Mesenchymal stem cell (in vitro differentiated cells and primary cell): ENCODE data around the gene INSYN2A.

ENCODE experiments used
- DNase-seq: peaks from one replicate; pipeline ENCODE4 v3.0.0-alpha.2; 2013
- H2AFZ ChIP-seq: one replicate; pipeline ENCODE4 v1.6.1; 2013; ENCODE audit warnings: low read depth, mild to moderate bottlenecking, control low read depth, inconsistent platforms, low read length, moderate library complexity
- H2AK5ac ChIP-seq: 2 replicates; pipeline ENCODE4 v1.6.1; 2013; ENCODE audit warnings: low read length, moderate library complexity, mild to moderate bottlenecking, inconsistent platforms; ENCODE audit not compliant: severe bottlenecking
- H2BK120ac ChIP-seq: one replicate; pipeline ENCODE4 v1.6.1; 2013; ENCODE audit warnings: low read depth, mild to moderate bottlenecking, inconsistent platforms, low read length, moderate library complexity
- H2BK12ac ChIP-seq, 2 experiments: one replicate each; pipeline ENCODE4 v1.6.1; 2013; ENCODE audit warnings: inconsistent platforms in 2 of 2, low read length in 2 of 2, mild to moderate bottlenecking in 2 of 2, moderate library complexity in 2 of 2, control low read depth in 1 of 2
- H2BK15ac ChIP-seq: one replicate; pipeline ENCODE4 v1.6.1; 2013; ENCODE audit warnings: mild to moderate bottlenecking, low read depth, inconsistent platforms; ENCODE audit not compliant: poor library complexity, severe bottlenecking
- H2BK5ac ChIP-seq: 2 replicates; pipeline ENCODE4 v1.6.1; 2013; ENCODE audit warnings: low read depth, mild to moderate bottlenecking, low read length, control low read depth, inconsistent platforms; ENCODE audit not compliant: poor library complexity, severe bottlenecking
- H3K14ac ChIP-seq, 2 experiments: one replicate each; pipeline ENCODE4 v1.6.1; 2013; ENCODE audit warnings: inconsistent platforms in 2 of 2, low read length in 2 of 2, control low read depth in 1 of 2, mild to moderate bottlenecking in 1 of 2, moderate library complexity in 1 of 2
- H3K18ac ChIP-seq, 2 experiments: one replicate each; pipeline ENCODE4 v1.6.1; 2013; ENCODE audit warnings: inconsistent platforms in 2 of 2, low read length in 2 of 2, control low read depth in 1 of 2, low read depth in 1 of 2, mild to moderate bottlenecking in 1 of 2
- H3K23ac ChIP-seq, 2 experiments: one replicate each; pipeline ENCODE4 v1.6.1; 2013; ENCODE audit warnings: inconsistent platforms in 2 of 2, low read length in 2 of 2, mild to moderate bottlenecking in 2 of 2, moderate library complexity in 2 of 2, control low read depth in 1 of 2
- H3K27ac ChIP-seq: 2 replicates; pipeline ENCODE4 v1.5.1; 2013; ENCODE audit warnings: mild to moderate bottlenecking, moderate library complexity, low read length, control low read depth, inconsistent platforms; ENCODE audit not compliant: poor library complexity, severe bottlenecking
- H3K27me3 ChIP-seq, 2 experiments: 2 replicates each; pipeline versions ENCODE4 v1.6.1 to v1.7.0; 2013; ENCODE audit warnings: low read length in 2 of 2, mild to moderate bottlenecking in 2 of 2, moderate library complexity in 2 of 2, control low read depth in 1 of 2, inconsistent platforms in 1 of 2; ENCODE audit not compliant: control insufficient read depth in 1 of 2, insufficient read depth in 1 of 2
- H3K36me3 ChIP-seq, 2 experiments: 2 replicates each; pipeline versions ENCODE4 v1.6.1 to v1.7.0; 2013; ENCODE audit warnings: low read length in 2 of 2, control low read depth in 1 of 2, inconsistent platforms in 1 of 2, low read depth in 1 of 2, mild to moderate bottlenecking in 1 of 2; ENCODE audit not compliant: insufficient read depth in 2 of 2, control insufficient read depth in 1 of 2
- H3K4ac ChIP-seq, 2 experiments: one replicate each; pipeline ENCODE4 v1.6.1; 2013; ENCODE audit warnings: inconsistent platforms in 2 of 2, low read length in 2 of 2, mild to moderate bottlenecking in 2 of 2, moderate library complexity in 2 of 2, control low read depth in 1 of 2, low read depth in 1 of 2
- H3K4me1 ChIP-seq: 2 replicates; pipeline ENCODE4 v1.6.1; 2013; ENCODE audit warnings: low read depth, low read length, control low read depth; ENCODE audit not compliant: control insufficient read depth, insufficient read depth
- H3K4me2 ChIP-seq: 2 replicates; pipeline ENCODE4 v1.6.1; 2013; ENCODE audit warnings: low read length, mild to moderate bottlenecking, inconsistent platforms; ENCODE audit not compliant: poor library complexity, severe bottlenecking
- H3K4me3 ChIP-seq, 2 experiments: 2 replicates each; pipeline versions ENCODE4 v1.5.1 to v1.7.0; 2013; ENCODE audit warnings: low read length in 2 of 2, mild to moderate bottlenecking in 2 of 2, control low read depth in 1 of 2, low read depth in 1 of 2; ENCODE audit not compliant: insufficient read depth in 1 of 2
- H3K79me1 ChIP-seq: replicated peaks from 2 replicates; pipeline ENCODE4 v1.6.1; 2013; ENCODE audit warnings: mild to moderate bottlenecking, control low read depth, low read length, inconsistent platforms; ENCODE audit not compliant: poor library complexity, severe bottlenecking
- H3K9ac ChIP-seq: 2 replicates; pipeline ENCODE4 v1.7.0; 2013; ENCODE audit warnings: mild to moderate bottlenecking, low read length, moderate library complexity
- H3K9me3 ChIP-seq: 2 replicates; pipeline ENCODE4 v1.7.0; 2013; ENCODE audit warnings: mild to moderate bottlenecking, low read length; ENCODE audit not compliant: control insufficient read depth
- H4K8ac ChIP-seq: one replicate; pipeline ENCODE4 v1.6.1; 2013; ENCODE audit warnings: inconsistent platforms, mild to moderate bottlenecking, low read length, moderate library complexity
- H4K91ac ChIP-seq: one replicate; pipeline ENCODE4 v1.6.1; 2013; ENCODE audit warnings: mild to moderate bottlenecking, low read length, inconsistent platforms
- WGBS: methylation state at CpG from one replicate; pipeline ENCODE4 v1.1.7; 2013; ENCODE audit warnings: mixed read lengths; 5-methylcytosine and 5-hydroxymethylcytosine counted together

The INSYN2A gene

GRCh38 chr10:127153181-127153580 is 43.2 kb downstream of the INSYN2A start:
- H3K18ac ChIP-seq = peak overlapping the region in 1 of 2 experiments; percentile 60
- H3K27me3 ChIP-seq = no peaks in the 10 kb centered on the region
- DNase-seq = peak; percentile 88
- H3K4me1 ChIP-seq = peaks cover 13% of the 10 kb centered on the region
- H2AFZ ChIP-seq = no peak overlapping the region
- H4K8ac ChIP-seq = no peak overlapping the region
- no peak overlapping the region for H3K4me3 ChIP-seq
- H2BK15ac ChIP-seq = no peak overlapping the region
- peaks cover 10% of the 10 kb centered on the region for H3K79me1 ChIP-seq
- H3K4ac ChIP-seq = no peak overlapping the region
- H3K36me3 ChIP-seq = peaks cover 0 to 4% of the 10 kb centered on the region in 2 experiments
- H4K91ac ChIP-seq = no peak overlapping the region
- no peak overlapping the region for H2AK5ac ChIP-seq
- H2BK120ac ChIP-seq = no peak overlapping the region
- 1% methylated on average over 3 of the region's 4 CpGs for WGBS
- no peak overlapping the region for H3K4me2 ChIP-seq
- no peak overlapping the region for H3K9ac ChIP-seq
- H3K23ac ChIP-seq = no peak overlapping the region
- H3K27ac ChIP-seq = no peak overlapping the region
- H3K14ac ChIP-seq = no peak overlapping the region
- H2BK5ac ChIP-seq = no peak overlapping the region
- peak overlapping the region in 1 of 2 experiments; percentile 14 for H2BK12ac ChIP-seq
- no peaks in the 10 kb centered on the region for H3K9me3 ChIP-seq

GRCh38 chr10:127151981-127152699 is 44.3 kb downstream of the INSYN2A start:
- peak overlapping the region in 1 of 2 experiments; percentile 12 for H3K14ac ChIP-seq
- no peak overlapping the region for H3K4me2 ChIP-seq
- H2BK12ac ChIP-seq = peak overlapping the region; percentile 33 to 100
- peak overlapping the region; percentile 9 for H4K8ac ChIP-seq
- 86% methylated on average over 9 of the region's 9 CpGs for WGBS
- peak overlapping the region; percentile 79 for H4K91ac ChIP-seq
- no peaks in the 10 kb centered on the region for H3K27me3 ChIP-seq
- peak overlapping the region in 1 of 2 experiments; percentile 91 for H3K23ac ChIP-seq
- H3K4me1 ChIP-seq = peaks cover 19% of the 10 kb centered on the region
- no peak overlapping the region for H3K9ac ChIP-seq
- no peak overlapping the region for H2BK5ac ChIP-seq
- H2BK15ac ChIP-seq = peak overlapping the region; percentile 8
- H3K4ac ChIP-seq = peak overlapping the region; percentile 19 to 93
- H3K79me1 ChIP-seq = peaks cover 13% of the 10 kb centered on the region
- no peak overlapping the region for H3K4me3 ChIP-seq
- no peak overlapping the region for H2AFZ ChIP-seq
- no peak overlapping the region for H3K27ac ChIP-seq
- no peaks in the 10 kb centered on the region for H3K9me3 ChIP-seq
- no peak overlapping the region for H2AK5ac ChIP-seq
- H3K36me3 ChIP-seq = peaks cover 0 to 4% of the 10 kb centered on the region in 2 experiments
- H3K18ac ChIP-seq = peak overlapping the region; percentile 71 to 79
- H2BK120ac ChIP-seq = peak overlapping the region; percentile 29
- peak; percentile 59 for DNase-seq

GRCh38 chr10:127151541-127151940 is 44.9 kb downstream of the INSYN2A start:
- Histone ChIP-seq H2BK120ac (no peak overlapping the region), H3K27ac (no peak overlapping the region), H3K9me3 (no peaks in the 10 kb centered on the region), H3K14ac (no peak overlapping the region), H3K9ac (no peak overlapping the region), H3K4me2 (no peak overlapping the region), H2BK5ac (no peak overlapping the region), H4K8ac (no peak overlapping the region), H2BK15ac (no peak overlapping the region), H3K79me1 (peaks cover 14% of the 10 kb centered on the region), H3K36me3 (peaks cover 0 to 4% of the 10 kb centered on the region in 2 experiments), H3K4me3 (no peak overlapping the region), H3K4ac (peak overlapping the region; percentile 81 to 88), H3K4me1 (peaks cover 19% of the 10 kb centered on the region), H2AK5ac (no peak overlapping the region), H2BK12ac (peak overlapping the region; percentile 56 to 87), H3K18ac (peak overlapping the region in 1 of 2 experiments; percentile 45), H4K91ac (no peak overlapping the region), H2AFZ (no peak overlapping the region), H3K23ac (no peak overlapping the region), H3K27me3 (no peaks in the 10 kb centered on the region)
- WGBS = 52% methylated on average over 10 of the region's 10 CpGs
- peak; percentile 56 for DNase-seq

- no peak overlapping the region for H2AFZ ChIP-seq
- peak; percentile 63 for DNase-seq
- H3K4me3 ChIP-seq = no peak overlapping the region
- H4K8ac ChIP-seq = no peak overlapping the region
- H3K4me2 ChIP-seq = no peak overlapping the region
- H3K4me1 ChIP-seq = peaks cover 21% of the 10 kb centered on the region
- no peak overlapping the region for H3K4ac ChIP-seq
- peak overlapping the region; percentile 12 for H4K91ac ChIP-seq
- peak overlapping the region; percentile 8 for H3K27ac ChIP-seq
- no peaks in the 10 kb centered on the region for H3K27me3 ChIP-seq
- H3K79me1 ChIP-seq = peaks cover 9% of the 10 kb centered on the region
- peaks cover 4 to 5% of the 10 kb centered on the region in 2 experiments for H3K36me3 ChIP-seq
- no peaks in the 10 kb centered on the region for H3K9me3 ChIP-seq
- peak overlapping the region; percentile 15 to 46 for H2BK12ac ChIP-seq
- H3K23ac ChIP-seq = no peak overlapping the region
- H2BK15ac ChIP-seq = peak overlapping the region; percentile 84
- 39% methylated on average over 5 of the region's 5 CpGs for WGBS
- H3K9ac ChIP-seq = peak overlapping the region; percentile 83
- no peak overlapping the region for H3K14ac ChIP-seq
- H2BK120ac ChIP-seq = no peak overlapping the region
- peak overlapping the region; percentile 42 for H2AK5ac ChIP-seq
- H2BK5ac ChIP-seq = no peak overlapping the region
- H3K18ac ChIP-seq = peak overlapping the region in 1 of 2 experiments; percentile 69
Observed at GRCh38 chr10:127150136-127150535, 46.3 kb downstream of the INSYN2A start.
